ENCODE results near the gene PCK2.

DNA sequence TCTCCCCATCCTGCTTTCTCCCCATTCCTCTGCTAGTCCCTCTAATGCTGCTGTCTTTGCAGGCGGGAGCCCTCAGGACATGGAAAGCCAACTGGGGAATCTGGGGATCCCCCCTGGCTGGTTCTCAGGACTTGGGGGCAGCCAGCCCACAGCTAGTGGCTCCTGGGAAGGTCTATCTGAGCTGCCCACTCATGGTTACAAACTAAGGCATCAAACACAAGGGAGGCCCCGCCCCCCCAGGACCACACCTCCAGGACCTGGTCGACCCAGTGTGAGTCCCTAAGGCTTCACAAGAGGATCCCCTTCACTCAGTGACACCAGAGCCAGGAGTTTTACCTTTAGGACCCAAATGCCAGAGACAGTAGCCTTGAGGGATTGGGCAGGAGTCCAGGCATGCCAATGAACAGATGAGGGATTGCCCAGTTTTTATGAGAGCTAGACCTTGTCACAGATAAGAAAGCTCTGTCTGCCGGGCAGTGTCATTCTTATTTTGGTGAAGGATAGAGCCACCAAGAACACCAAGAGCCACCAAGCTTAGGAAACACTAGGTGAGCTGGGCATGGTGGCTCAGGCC, 30.8 kb upstream of the PCK2 start:
- TF ChIP-seq CTCF (IDR thresholded peaks at IDR 0.05; ENCODE audit: low read depth, low read length): no peak
- TF ChIP-seq POLR2A (IDR thresholded peaks at IDR 0.05; ENCODE audit: extremely low read depth, insufficient read length): no peak
- TF ChIP-seq, protein P1, sequence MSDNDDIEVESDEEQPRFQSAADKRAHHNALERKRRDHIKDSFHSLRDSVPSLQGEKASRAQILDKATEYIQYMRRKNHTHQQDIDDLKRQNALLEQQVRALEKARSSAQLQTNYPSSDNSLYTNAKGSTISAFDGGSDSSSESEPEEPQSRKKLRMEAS (IDR thresholded peaks at IDR 0.05; ENCODE audit: low read depth, low read length): no peak
- TF ChIP-seq MYC (IDR thresholded peaks at IDR 0.05; ENCODE audit: low read depth, low read length): no peak
